ENCODE results near the gene QRFP. TPM values are rescaled to one million over a fixed set of nuclear protein-coding genes. Genes with fewer than 3 reads are reported as not detected.
A peak's percentile ranks its signal among the peaks of the same experiment; 100 is the strongest.

Gene QRFP
- polyA plus RNA-seq, 2 of the 4 experiments (the other 2 are of a cell fraction): not detected

- TF ChIP-seq, protein P1, sequence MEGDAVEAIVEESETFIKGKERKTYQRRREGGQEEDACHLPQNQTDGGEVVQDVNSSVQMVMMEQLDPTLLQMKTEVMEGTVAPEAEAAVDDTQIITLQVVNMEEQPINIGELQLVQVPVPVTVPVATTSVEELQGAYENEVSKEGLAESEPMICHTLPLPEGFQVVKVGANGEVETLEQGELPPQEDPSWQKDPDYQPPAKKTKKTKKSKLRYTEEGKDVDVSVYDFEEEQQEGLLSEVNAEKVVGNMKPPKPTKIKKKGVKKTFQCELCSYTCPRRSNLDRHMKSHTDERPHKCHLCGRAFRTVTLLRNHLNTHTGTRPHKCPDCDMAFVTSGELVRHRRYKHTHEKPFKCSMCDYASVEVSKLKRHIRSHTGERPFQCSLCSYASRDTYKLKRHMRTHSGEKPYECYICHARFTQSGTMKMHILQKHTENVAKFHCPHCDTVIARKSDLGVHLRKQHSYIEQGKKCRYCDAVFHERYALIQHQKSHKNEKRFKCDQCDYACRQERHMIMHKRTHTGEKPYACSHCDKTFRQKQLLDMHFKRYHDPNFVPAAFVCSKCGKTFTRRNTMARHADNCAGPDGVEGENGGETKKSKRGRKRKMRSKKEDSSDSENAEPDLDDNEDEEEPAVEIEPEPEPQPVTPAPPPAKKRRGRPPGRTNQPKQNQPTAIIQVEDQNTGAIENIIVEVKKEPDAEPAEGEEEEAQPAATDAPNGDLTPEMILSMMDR (IDR thresholded peaks at IDR 0.05): peak; percentile 19; the same call in 1 of the 3 replicates
- no peak for TF ChIP-seq KDM1A (IDR thresholded peaks at IDR 0.05; ENCODE audit: low read depth)
- TF ChIP-seq TP53 (CRISPR knock-in tag; IDR thresholded peaks at IDR 0.05): no peak
- no peak for TF ChIP-seq POLR2A (IDR thresholded peaks at IDR 0.05; ENCODE audit: low read length)
- no peak for TF ChIP-seq MAZ (IDR thresholded peaks at IDR 0.05; ENCODE audit: borderline replicate concordance, low read depth, low read length)
- no peak for TF ChIP-seq FOSL2 (IDR thresholded peaks at IDR 0.05)
- TF ChIP-seq FOSL2 (CRISPR knock-in tag; IDR thresholded peaks at IDR 0.05): peak; percentile 6; the same call in 1 of the 2 replicates
- TF ChIP-seq, protein P2, sequence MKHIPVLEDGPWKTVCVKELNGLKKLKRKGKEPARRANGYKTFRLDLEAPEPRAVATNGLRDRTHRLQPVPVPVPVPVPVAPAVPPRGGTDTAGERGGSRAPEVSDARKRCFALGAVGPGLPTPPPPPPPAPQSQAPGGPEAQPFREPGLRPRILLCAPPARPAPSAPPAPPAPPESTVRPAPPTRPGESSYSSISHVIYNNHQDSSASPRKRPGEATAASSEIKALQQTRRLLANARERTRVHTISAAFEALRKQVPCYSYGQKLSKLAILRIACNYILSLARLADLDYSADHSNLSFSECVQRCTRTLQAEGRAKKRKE (CRISPR knock-in tag; IDR thresholded peaks at IDR 0.05; ENCODE audit: low read depth): no peak
- no peak for TF ChIP-seq CHD2 (IDR thresholded peaks at IDR 0.05; ENCODE audit: low read length, partially characterized antibody)
- no peak for TF ChIP-seq BHLHE40 (IDR thresholded peaks at IDR 0.05; ENCODE audit: low read depth, low read length)
- no peak for TF ChIP-seq CBX8 (IDR thresholded peaks at IDR 0.05)
- no peak for TF ChIP-seq FOXS1 (CRISPR knock-in tag; IDR thresholded peaks at IDR 0.05)
- peak; percentile 17; the same call in 1 of the 2 replicates for TF ChIP-seq GATA3 (IDR thresholded peaks at IDR 0.05; ENCODE audit: borderline replicate concordance)
- TF ChIP-seq NFE2L2 (conservative IDR thresholded peaks at IDR 0.05; ENCODE audit: low read length): no peak
- no peak for TF ChIP-seq PBX3 (IDR thresholded peaks at IDR 0.05)
- no peak for TF ChIP-seq NPAS2 (CRISPR knock-in tag; IDR thresholded peaks at IDR 0.05; ENCODE audit: borderline replicate concordance)
- TF ChIP-seq POLR2AphosphoS2 (conservative IDR thresholded peaks at IDR 0.05; ENCODE audit: low read length): no peak
- TF ChIP-seq RAD21 (conservative IDR thresholded peaks at IDR 0.05 in 1 of 2, IDR thresholded peaks at IDR 0.05 in 1 of 2): 0 out of 5 replicates have a peak, but pooled peaks of 1 of the 2 experiments have one; percentile 6
- TF ChIP-seq ESRRA (IDR thresholded peaks at IDR 0.05; ENCODE audit: borderline replicate concordance, low read length): no peak
- peak; percentile 50 to 74; a peak in 3 of 5 replicates for TF ChIP-seq EP300 (IDR thresholded peaks at IDR 0.05)
- TF ChIP-seq CEBPB (IDR thresholded peaks at IDR 0.05): peak; percentile 97 to 99
- TF ChIP-seq HOXA7 (CRISPR knock-in tag; IDR thresholded peaks at IDR 0.05): no peak
- TF ChIP-seq, protein P3, sequence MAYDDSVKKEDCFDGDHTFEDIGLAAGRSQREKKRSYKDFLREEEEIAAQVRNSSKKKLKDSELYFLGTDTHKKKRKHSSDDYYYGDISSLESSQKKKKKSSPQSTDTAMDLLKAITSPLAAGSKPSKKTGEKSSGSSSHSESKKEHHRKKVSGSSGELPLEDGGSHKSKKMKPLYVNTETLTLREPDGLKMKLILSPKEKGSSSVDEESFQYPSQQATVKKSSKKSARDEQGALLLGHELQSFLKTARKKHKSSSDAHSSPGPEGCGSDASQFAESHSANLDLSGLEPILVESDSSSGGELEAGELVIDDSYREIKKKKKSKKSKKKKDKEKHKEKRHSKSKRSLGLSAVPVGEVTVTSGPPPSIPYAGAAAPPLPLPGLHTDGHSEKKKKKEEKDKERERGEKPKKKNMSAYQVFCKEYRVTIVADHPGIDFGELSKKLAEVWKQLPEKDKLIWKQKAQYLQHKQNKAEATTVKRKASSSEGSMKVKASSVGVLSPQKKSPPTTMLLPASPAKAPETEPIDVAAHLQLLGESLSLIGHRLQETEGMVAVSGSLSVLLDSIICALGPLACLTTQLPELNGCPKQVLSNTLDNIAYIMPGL (CRISPR knock-in tag; IDR thresholded peaks at IDR 0.05; ENCODE audit: borderline replicate concordance): no peak
- TF ChIP-seq PHF8 (IDR thresholded peaks at IDR 0.05; ENCODE audit: borderline replicate concordance, low read depth): no peak
- TF ChIP-seq, protein P4, sequence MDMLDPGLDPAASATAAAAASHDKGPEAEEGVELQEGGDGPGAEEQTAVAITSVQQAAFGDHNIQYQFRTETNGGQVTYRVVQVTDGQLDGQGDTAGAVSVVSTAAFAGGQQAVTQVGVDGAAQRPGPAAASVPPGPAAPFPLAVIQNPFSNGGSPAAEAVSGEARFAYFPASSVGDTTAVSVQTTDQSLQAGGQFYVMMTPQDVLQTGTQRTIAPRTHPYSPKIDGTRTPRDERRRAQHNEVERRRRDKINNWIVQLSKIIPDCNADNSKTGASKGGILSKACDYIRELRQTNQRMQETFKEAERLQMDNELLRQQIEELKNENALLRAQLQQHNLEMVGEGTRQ (IDR thresholded peaks at IDR 0.05): no peak
- TF ChIP-seq MAX (IDR thresholded peaks at IDR 0.05): peak; percentile 60
- TF ChIP-seq EHF (CRISPR knock-in tag; IDR thresholded peaks at IDR 0.05): no peak
- TF ChIP-seq RARB (CRISPR knock-in tag; IDR thresholded peaks at IDR 0.05): no peak
- no peak for TF ChIP-seq RCOR1 (IDR thresholded peaks at IDR 0.05; ENCODE audit: low read depth, low read length)
- TF ChIP-seq HOXB5 (CRISPR knock-in tag; IDR thresholded peaks at IDR 0.05): no peak
- TF ChIP-seq JUN (IDR thresholded peaks at IDR 0.05): peak in 1 of 2 experiments; percentile 71; a peak in 2 of 5 replicates
- TF ChIP-seq, protein P5, sequence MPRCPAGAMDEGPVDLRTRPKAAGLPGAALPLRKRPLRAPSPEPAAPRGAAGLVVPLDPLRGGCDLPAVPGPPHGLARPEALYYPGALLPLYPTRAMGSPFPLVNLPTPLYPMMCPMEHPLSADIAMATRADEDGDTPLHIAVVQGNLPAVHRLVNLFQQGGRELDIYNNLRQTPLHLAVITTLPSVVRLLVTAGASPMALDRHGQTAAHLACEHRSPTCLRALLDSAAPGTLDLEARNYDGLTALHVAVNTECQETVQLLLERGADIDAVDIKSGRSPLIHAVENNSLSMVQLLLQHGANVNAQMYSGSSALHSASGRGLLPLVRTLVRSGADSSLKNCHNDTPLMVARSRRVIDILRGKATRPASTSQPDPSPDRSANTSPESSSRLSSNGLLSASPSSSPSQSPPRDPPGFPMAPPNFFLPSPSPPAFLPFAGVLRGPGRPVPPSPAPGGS (IDR thresholded peaks at IDR 0.05): no peak; the same call in 2 of the 3 replicates
- TF ChIP-seq CBX2 (IDR thresholded peaks at IDR 0.05; ENCODE audit: borderline replicate concordance, low read depth): no peak
- no peak for TF ChIP-seq MYC (IDR thresholded peaks at IDR 0.05; ENCODE audit: borderline replicate concordance, low read length)
These were observed 49.0 kb downstream of the QRFP start (continued) for GRCh38 chr9:130847306-130848217.

Measured in A549 (cell line).